Gastrocnemius medialis (tissue), 4 donors: ENCODE results near the gene RILP. TPM values are rescaled to one million over a fixed set of nuclear protein-coding genes. Genes with fewer than 3 reads are reported as not detected.

Experiments
- ATAC-seq, 2 donors: fragments of 150-250 bp; one replicate each; pipeline ENCODE4 v1.9.1; 2016
- DNase-seq, 2 donors: peaks; one replicate each; pipeline ENCODE4 v3.0.0-alpha.2; 2019
- H3K27ac ChIP-seq, 4 donors: fragments of 200-600 bp; sonication (generic); 1 replicate in 1 of 4; 2 replicates in 3 of 4; pipeline ENCODE4 v1.5.1; 2016 to 2018; ENCODE audit warnings: mild to moderate bottlenecking in 2 of 4, moderate library complexity in 1 of 4
- H3K27me3 ChIP-seq, 3 donors: fragments of 200-600 bp; sonication (generic) in 2 of 3; 1 replicate in 1 of 3; 2 replicates in 2 of 3; pipeline versions ENCODE4 v1.5.1 to v1.6.0; 2016 to 2019; ENCODE audit warnings: mild to moderate bottlenecking in 1 of 3, moderate library complexity in 1 of 3
- H3K36me3 ChIP-seq, 2 donors: fragments of 200-600 bp; sonication (generic) in 1 of 2; one replicate each; pipeline ENCODE4 v1.5.1; 2017 to 2018
- H3K4me1 ChIP-seq, 2 donors: fragments of 200-600 bp; sonication (generic) in 1 of 2; one replicate each; pipeline ENCODE4 v1.5.1; 2016 to 2017; ENCODE audit warnings: mild to moderate bottlenecking in 2 of 2
- H3K4me3 ChIP-seq, 4 donors: fragments of 200-600 bp; sonication (generic) in 3 of 4; 1 replicate in 1 of 4; 2 replicates in 3 of 4; pipeline ENCODE4 v1.5.1; 2016 to 2019; ENCODE audit warnings: mild to moderate bottlenecking in 2 of 4
- H3K9me3 ChIP-seq, 3 donors: fragments of 200-600 bp; sonication (generic) in 2 of 3; 1 replicate in 1 of 3; 2 replicates in 2 of 3; pipeline ENCODE4 v1.5.1; 2016 to 2019
- POLR2A ChIP-seq, 2 donors: fragments of 450-650 bp; IDR thresholded peaks; one replicate each; pipeline ENCODE4 v1.6.1; 2017; ENCODE audit warnings: antibody characterized with exemption in 2 of 2, mild to moderate bottlenecking in 2 of 2, moderate library complexity in 2 of 2
- in situ Hi-C, 4 donors: fragments of 200-750 bp; cut with MboI; loops; one replicate each; pipeline versions ENCODE4 v1.15.0 to v1.8.0; 2017; ENCODE audit warnings: low sequenced_read_pairs in 4 of 4
- intact Hi-C: fragments of 100-400 bp; cut with DNase I; formaldehyde crosslinking; loops from one replicate; pipeline ENCODE4 v1.15.1; 2023; ENCODE audit warnings: low total_unique reads
- total RNA-seq, 4 donors: library from RNA; depleted of rRNA; stranded (reverse); fragments of >200 nt; gene quantifications; one replicate each; pipeline versions ENCODE4 v1.1.0 to v1.2.3, GENCODE V29; 2016
- TF ChIP-seq, protein P1 (sequence below), 5 experiments: fragments of 450-650 bp in 3 of 5; fragments of 200-600 bp in 2 of 5; sonication (generic) in 2 of 5; IDR thresholded peaks in 4 of 5; conservative IDR thresholded peaks in 1 of 5; 1 replicate in 4 of 5; 2 replicates in 1 of 5; pipeline ENCODE4 v1.5.1; 2016 to 2019; ENCODE audit warnings: antibody characterized with exemption in 5 of 5, mild to moderate bottlenecking in 3 of 5, moderate library complexity in 3 of 5

Gene RILP
- 10 to 100 TPM; 45.5 to 94.7 (median 58.9) TPM for total RNA-seq

DNA sequence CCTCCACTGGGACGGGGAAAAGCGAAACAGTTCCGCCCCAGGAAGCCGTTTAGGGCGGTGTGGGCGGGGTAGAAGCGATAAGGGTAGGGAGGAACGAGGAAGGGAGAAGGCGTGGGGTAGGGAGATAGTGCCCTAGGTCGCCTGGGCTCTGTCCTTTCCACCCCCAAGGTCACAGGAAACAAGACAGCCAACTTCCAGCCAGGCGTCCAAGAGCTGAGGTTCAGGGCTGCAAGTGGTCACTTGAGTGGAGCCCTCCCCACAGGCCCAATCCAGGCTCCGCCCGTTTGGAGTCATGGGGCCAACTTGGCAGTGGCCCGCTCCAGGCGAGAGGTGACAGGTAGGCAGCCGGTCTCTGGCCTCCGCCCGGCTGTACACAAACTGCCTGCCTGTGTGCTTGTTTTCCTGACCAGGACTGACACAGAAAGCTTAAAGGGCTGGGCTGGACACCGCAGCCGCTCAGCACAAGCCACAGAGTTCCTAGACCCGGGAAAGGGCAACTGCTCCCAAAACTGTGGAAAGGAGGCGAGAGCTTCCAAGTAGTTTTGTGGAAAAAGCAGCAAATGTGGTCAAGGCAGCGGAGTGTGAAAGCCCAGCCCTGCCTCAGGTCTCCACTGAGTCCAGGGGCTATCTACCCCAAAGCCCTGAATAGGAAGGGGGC is at the start of gene RILP:
TSS of gene RILP (minus strand) at position 23 of the 658 bp plus-strand sequence. CDS start 62 bp downstream, outside the sequence.
- no peaks in the 10 kb centered on the region for H3K27me3 ChIP-seq
- in situ Hi-C loops = loop anchor here (25.0 kb wide), 4 partner anchors 137 to 388 kb away; partner anchors contain the start of genes DPH1 (in 3 of the 4), OVCA2 (in 3 of the 4), RTN4RL1 (in 3 of the 4) and BHLHA9 (in 2 of the 4)
- no peaks in the 10 kb centered on the region for H3K9me3 ChIP-seq
- peaks cover 30 to 34% of the 10 kb centered on the region in 2 donors for H3K4me1 ChIP-seq
- TF ChIP-seq, protein P1, sequence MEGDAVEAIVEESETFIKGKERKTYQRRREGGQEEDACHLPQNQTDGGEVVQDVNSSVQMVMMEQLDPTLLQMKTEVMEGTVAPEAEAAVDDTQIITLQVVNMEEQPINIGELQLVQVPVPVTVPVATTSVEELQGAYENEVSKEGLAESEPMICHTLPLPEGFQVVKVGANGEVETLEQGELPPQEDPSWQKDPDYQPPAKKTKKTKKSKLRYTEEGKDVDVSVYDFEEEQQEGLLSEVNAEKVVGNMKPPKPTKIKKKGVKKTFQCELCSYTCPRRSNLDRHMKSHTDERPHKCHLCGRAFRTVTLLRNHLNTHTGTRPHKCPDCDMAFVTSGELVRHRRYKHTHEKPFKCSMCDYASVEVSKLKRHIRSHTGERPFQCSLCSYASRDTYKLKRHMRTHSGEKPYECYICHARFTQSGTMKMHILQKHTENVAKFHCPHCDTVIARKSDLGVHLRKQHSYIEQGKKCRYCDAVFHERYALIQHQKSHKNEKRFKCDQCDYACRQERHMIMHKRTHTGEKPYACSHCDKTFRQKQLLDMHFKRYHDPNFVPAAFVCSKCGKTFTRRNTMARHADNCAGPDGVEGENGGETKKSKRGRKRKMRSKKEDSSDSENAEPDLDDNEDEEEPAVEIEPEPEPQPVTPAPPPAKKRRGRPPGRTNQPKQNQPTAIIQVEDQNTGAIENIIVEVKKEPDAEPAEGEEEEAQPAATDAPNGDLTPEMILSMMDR (IDR thresholded peaks at IDR 0.05 in 4 of 5, conservative IDR thresholded peaks at IDR 0.05 in 1 of 5) = no peak
- peak; percentile 46 to 49 for TF ChIP-seq POLR2A (IDR thresholded peaks at IDR 0.05)
- intact Hi-C loops = loop anchor here (1.0 to 10.0 kb wide), 5 partner anchors 19 to 383 kb away; partner anchors contain the start of gene CRK
- H3K36me3 ChIP-seq = peaks cover 0 to 48% of the 10 kb centered on the region in 2 donors
- H3K27ac ChIP-seq = peak within 1 kb of the TSS; percentile 95 to 100 (median 99)
- H3K4me3 ChIP-seq = peak within 1 kb of the TSS; percentile 64 to 96 (median 80)
- DNase-seq (peak; percentile 90 to 98), ATAC-seq (peak; percentile 66 to 71)

GRCh38 chr17:1697681-1698080 is 48.0 kb upstream of the RILP start:
- H3K27me3 ChIP-seq = no peaks in the 10 kb centered on the region
- DNase-seq (no peak), ATAC-seq (no peak)
- in situ Hi-C loops (loop anchor here in 1 of 4 donors (25.0 kb wide), 1 partner anchor 340 kb away; the partner anchor contains the start of genes DPH1, OVCA2 and RTN4RL1), intact Hi-C loops (no loop called here)
- no peaks in the 10 kb centered on the region for H3K4me1 ChIP-seq
- H3K4me3 ChIP-seq = no peak overlapping the region
- TF ChIP-seq POLR2A (IDR thresholded peaks at IDR 0.05) = no peak
- TF ChIP-seq, protein P1 (IDR thresholded peaks at IDR 0.05 in 4 of 5, conservative IDR thresholded peaks at IDR 0.05 in 1 of 5) = no peak
- no peaks in the 10 kb centered on the region for H3K9me3 ChIP-seq
- H3K36me3 ChIP-seq = no peaks in the 10 kb centered on the region
- peak overlapping the region in 2 of 4 donors; percentile 16 to 42 for H3K27ac ChIP-seq

DNA sequence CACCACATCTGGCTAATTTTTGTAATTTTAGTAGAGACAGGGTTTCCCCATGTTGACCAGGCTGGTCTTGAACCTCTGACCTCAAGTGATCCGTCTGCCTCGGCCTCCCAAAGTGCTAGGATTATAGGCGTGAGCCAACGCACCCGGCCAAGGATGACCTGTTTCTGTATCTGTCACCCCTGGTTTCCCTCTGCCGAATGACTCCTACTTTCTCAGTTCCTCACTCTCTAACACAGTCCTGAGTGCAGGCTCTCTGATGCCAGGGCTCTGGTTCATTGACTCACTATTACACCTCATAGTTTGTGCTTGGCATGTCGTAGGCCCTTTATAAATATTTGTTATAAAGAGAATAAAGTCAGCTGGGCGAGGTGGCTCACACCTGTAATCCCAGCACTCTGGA is 45.7 kb upstream of the RILP start:
- ATAC-seq (no peak), DNase-seq (no peak)
- no peak overlapping the region for H3K4me3 ChIP-seq
- no peak overlapping the region for H3K27ac ChIP-seq
- H3K36me3 ChIP-seq = no peaks in the 10 kb centered on the region
- H3K4me1 ChIP-seq = no peaks in the 10 kb centered on the region
- intact Hi-C loops = no loop called here
- H3K27me3 ChIP-seq = no peaks in the 10 kb centered on the region
- no peak for TF ChIP-seq POLR2A (IDR thresholded peaks at IDR 0.05)
- TF ChIP-seq, protein P1 (IDR thresholded peaks at IDR 0.05 in 4 of 5, conservative IDR thresholded peaks at IDR 0.05 in 1 of 5) = no peak
- no peaks in the 10 kb centered on the region for H3K9me3 ChIP-seq
- in situ Hi-C loops = loop anchor here in 1 of 4 donors (25.0 kb wide), 1 partner anchor 342 kb away; the partner anchor contains the start of genes DPH1, OVCA2 and RTN4RL1

DNA sequence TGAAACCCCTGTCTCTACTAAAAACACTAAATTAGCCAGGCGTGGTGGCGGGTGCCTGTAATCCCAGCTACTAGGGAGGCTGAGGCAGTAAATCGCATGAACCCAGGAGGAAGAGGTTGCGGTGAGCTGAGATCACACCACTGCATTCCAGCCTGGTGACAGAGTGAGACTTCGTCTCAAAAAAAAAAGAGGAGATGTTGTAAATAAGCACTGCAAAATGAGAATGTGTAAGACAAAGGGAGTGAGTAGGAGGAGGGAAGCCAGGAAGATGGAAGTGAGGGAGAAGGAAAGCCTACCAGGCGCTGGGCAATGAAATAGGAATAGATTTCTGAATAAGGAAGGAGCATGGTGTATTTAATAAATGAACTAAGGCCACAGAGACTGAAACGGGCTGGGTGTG is 43.7 kb upstream of the RILP start:
- DNase-seq = no peak
- H3K9me3 ChIP-seq = no peaks in the 10 kb centered on the region
- intact Hi-C loops = no loop called here
- in situ Hi-C loops = loop anchor here in 1 of 4 donors (25.0 kb wide), 1 partner anchor 344 kb away; the partner anchor contains the start of genes DPH1, OVCA2 and RTN4RL1
- TF ChIP-seq POLR2A (IDR thresholded peaks at IDR 0.05) = no peak
- TF ChIP-seq, protein P1 (IDR thresholded peaks at IDR 0.05 in 4 of 5, conservative IDR thresholded peaks at IDR 0.05 in 1 of 5) = no peak
- no peaks in the 10 kb centered on the region for H3K4me1 ChIP-seq
- no peak for ATAC-seq
- no peaks in the 10 kb centered on the region for H3K36me3 ChIP-seq
- no peaks in the 10 kb centered on the region for H3K27me3 ChIP-seq
- no peak overlapping the region for H3K27ac ChIP-seq
- no peak overlapping the region for H3K4me3 ChIP-seq
